ENCODE results near the gene GLRA1.

DNA sequence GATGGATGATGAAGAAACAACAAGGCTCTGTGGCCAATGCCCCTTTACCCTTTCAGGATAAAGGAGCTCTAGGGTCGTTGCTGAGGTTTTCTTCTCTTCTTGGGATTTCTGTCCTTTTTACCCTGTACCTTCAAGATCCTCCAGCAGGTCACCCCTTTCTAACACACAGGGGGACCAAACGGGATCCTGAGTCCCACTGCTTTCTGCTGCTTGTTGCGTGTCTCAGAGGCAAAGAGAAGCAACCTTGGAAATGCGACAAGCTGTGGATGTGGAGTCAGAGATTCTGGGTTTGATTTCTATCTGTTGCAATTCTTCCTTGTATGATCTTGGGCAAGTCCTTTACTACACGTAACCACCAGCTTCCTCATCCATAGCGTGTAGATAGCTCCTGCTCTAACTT is 20.5 kb downstream of the GLRA1 start:
- TF ChIP-seq POLR2A (IDR thresholded peaks at IDR 0.05): no peak
- TF ChIP-seq CTCF (IDR thresholded peaks at IDR 0.05): no peak

Measured in vagina (tissue), 2 donors.